Mesendoderm (in vitro differentiated cells): ENCODE results near the gene OSBPL6.

Experiments
- DNase-seq: peaks from one replicate; pipeline ENCODE4 v3.0.0; 2013
- H2AK5ac ChIP-seq: 2 replicates; pipeline ENCODE4 v1.6.1; 2013; ENCODE audit warnings: low read length, inconsistent platforms
- H2BK120ac ChIP-seq: 2 replicates; pipeline ENCODE4 v1.6.1; 2013; ENCODE audit warnings: low read depth, mild to moderate bottlenecking, low read length, moderate library complexity, mixed read lengths
- H2BK15ac ChIP-seq: replicated peaks from 2 replicates; pipeline ENCODE4 v1.6.1; 2013; ENCODE audit warnings: low read depth, mild to moderate bottlenecking, moderate library complexity
- H2BK5ac ChIP-seq: 2 replicates; pipeline ENCODE4 v1.6.1; 2013; ENCODE audit warnings: low read length, inconsistent platforms
- H3K18ac ChIP-seq: 2 replicates; pipeline ENCODE4 v1.6.1; 2013; ENCODE audit warnings: mild to moderate bottlenecking, low read length, mixed read lengths
- H3K23ac ChIP-seq: one replicate; pipeline ENCODE4 v1.6.1; 2013; ENCODE audit warnings: low read length
- H3K27ac ChIP-seq: 2 replicates; pipeline ENCODE4 v1.5.1; 2013; ENCODE audit warnings: low read depth, mild to moderate bottlenecking, inconsistent platforms, low read length, moderate library complexity
- H3K27me3 ChIP-seq: 2 replicates; pipeline ENCODE4 v1.6.1; 2013; ENCODE audit warnings: low read length, control low read depth, mild to moderate bottlenecking, inconsistent platforms; ENCODE audit not compliant: insufficient read depth, poor library complexity
- H3K36me3 ChIP-seq: 2 replicates; pipeline ENCODE4 v1.6.1; 2013; ENCODE audit warnings: low read length, inconsistent platforms; ENCODE audit not compliant: control insufficient read depth, insufficient read depth
- H3K4ac ChIP-seq: one replicate; pipeline ENCODE4 v1.6.1; 2013; ENCODE audit warnings: low read depth, mild to moderate bottlenecking, low read length, moderate library complexity
- H3K4me1 ChIP-seq: 2 replicates; pipeline ENCODE4 v1.6.1; 2013; ENCODE audit warnings: low read depth, low read length, inconsistent platforms; ENCODE audit not compliant: control insufficient read depth
- H3K4me2 ChIP-seq: 2 replicates; pipeline ENCODE4 v1.6.1; 2013; ENCODE audit warnings: low read length
- H3K4me3 ChIP-seq: 2 replicates; pipeline ENCODE4 v1.5.1; 2013; ENCODE audit warnings: mild to moderate bottlenecking, low read length
- H3K56ac ChIP-seq: one replicate; pipeline ENCODE4 v1.6.1; 2013; ENCODE audit warnings: low read length
- H3K79me1 ChIP-seq: 2 replicates; pipeline ENCODE4 v1.6.1; 2013; ENCODE audit warnings: low read length, inconsistent platforms
- H3K79me2 ChIP-seq: 2 replicates; pipeline ENCODE4 v1.6.1; 2013; ENCODE audit warnings: mild to moderate bottlenecking, low read length; ENCODE audit not compliant: control insufficient read depth, insufficient read depth
- H3K9ac ChIP-seq: 2 replicates; pipeline ENCODE4 v1.6.1; 2013; ENCODE audit warnings: low read length, inconsistent platforms
- H4K5ac ChIP-seq: one replicate; pipeline ENCODE4 v1.6.1; 2013; ENCODE audit warnings: low read length
- H4K8ac ChIP-seq: one replicate; pipeline ENCODE4 v1.6.1; 2013; ENCODE audit warnings: low read depth, mild to moderate bottlenecking, control low read depth, low read length, moderate library complexity
- WGBS: extraction: QIAGEN DNeasy Blood & Tissue Kit; methylation state at CpG from one replicate; pipeline ENCODE4 v1.1.7; 2013; ENCODE audit warnings: low lambda C conversion rate, missing lambda C conversion rate; ENCODE audit not compliant: insufficient coverage; ENCODE audit errors: extremely low coverage; 5-methylcytosine and 5-hydroxymethylcytosine counted together

OSBPL6 gene

DNA sequence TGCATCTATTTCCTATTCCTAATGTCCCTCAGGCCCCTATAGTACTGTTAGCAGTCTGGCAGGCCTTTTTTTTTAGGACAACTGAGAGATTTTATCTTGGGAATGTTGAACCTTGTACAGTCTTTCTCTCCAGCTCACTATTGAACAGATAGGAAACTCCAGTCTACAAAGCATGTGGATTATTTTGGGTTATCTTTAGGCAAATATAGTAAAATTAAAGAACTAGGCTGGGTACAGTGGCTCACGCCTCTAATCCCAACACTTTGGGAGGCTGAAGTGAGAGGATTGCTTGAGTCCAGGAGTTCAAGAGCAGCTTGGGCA lies 102.7 kb downstream of the OSBPL6 start:
- Histone ChIP-seq H2BK15ac (no peak overlapping the region), H3K79me1 (no peaks in the 10 kb centered on the region), H3K4ac (no peak overlapping the region), H3K4me1 (no peaks in the 10 kb centered on the region), H2BK5ac (no peak overlapping the region), H3K4me3 (no peak overlapping the region), H4K5ac (no peak overlapping the region), H3K27me3 (no peaks in the 10 kb centered on the region), H3K27ac (no peak overlapping the region), H2AK5ac (no peak overlapping the region), H3K79me2 (no peaks in the 10 kb centered on the region), H3K23ac (no peak overlapping the region), H3K36me3 (no peaks in the 10 kb centered on the region), H3K18ac (no peak overlapping the region), H3K56ac (no peak overlapping the region), H4K8ac (no peak overlapping the region), H3K4me2 (no peak overlapping the region), H3K9ac (no peak overlapping the region), H2BK120ac (no peak overlapping the region)
- no peak for DNase-seq
- no CpG with 5 or more reads among the region's 1 CpG for WGBS

DNA sequence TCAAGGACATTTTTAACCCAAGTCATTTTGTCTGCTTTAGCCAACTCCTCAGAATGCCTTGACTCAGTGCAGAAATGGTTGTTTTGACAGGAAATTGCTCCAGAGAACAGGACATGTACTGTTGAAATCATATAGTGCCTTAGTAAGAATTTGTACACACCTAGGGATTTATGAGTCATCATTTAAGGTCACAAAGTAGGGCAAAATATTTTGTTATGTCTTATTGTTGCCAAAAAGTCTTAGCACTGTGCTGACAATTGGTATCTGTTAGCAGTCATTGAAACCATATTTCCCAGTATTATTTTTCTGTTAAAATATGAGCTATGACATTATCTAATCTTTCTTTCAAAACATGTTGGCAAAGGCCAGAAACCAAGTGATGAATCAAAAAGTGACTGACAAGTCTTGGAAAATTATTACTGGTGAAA lies 104.5 kb downstream of the OSBPL6 start:
- H3K4me2 ChIP-seq = no peak overlapping the region

DNA sequence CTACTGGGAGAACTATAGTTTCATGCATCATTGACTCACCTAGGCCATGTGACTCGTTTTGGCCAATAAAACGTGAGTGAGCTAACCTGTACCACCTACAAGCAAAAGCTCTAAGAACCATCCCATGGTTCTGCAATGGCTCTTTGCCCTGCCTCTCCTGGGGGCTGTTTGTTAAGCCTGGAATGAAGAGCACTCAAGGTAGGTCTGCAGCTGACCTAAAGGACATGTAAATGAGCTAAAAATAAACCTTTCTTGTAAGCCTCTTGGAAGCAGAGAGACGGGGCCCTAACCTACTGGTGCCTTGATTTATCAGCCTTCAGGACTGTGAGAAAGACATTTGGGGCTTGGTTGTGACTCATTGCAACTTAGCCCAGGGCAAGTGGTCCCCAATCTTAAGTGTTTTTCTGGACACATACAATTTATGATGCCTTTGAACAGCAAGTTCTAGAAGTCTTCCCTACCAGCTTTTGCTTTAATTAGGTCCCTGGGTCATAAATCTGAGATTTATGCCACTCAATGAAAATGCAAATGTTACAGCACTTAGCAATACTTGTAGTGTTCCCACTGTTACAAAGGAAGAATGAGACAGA lies 107.4 kb downstream of the OSBPL6 start:
- H3K18ac ChIP-seq = no peak overlapping the region
- no peak overlapping the region for H2AK5ac ChIP-seq
- no peak overlapping the region for H3K27ac ChIP-seq
- no peak overlapping the region for H2BK120ac ChIP-seq
- H4K8ac ChIP-seq = no peak overlapping the region
- H3K4me2 ChIP-seq = no peak overlapping the region
- no peak overlapping the region for H3K23ac ChIP-seq
- H2BK15ac ChIP-seq = no peak overlapping the region
- no peaks in the 10 kb centered on the region for H3K27me3 ChIP-seq
- H3K36me3 ChIP-seq = no peaks in the 10 kb centered on the region
- no peak overlapping the region for H3K9ac ChIP-seq
- no peaks in the 10 kb centered on the region for H3K4me1 ChIP-seq
- WGBS = no CpG with 5 or more reads among the region's 3 CpGs
- H3K4ac ChIP-seq = no peak overlapping the region
- H4K5ac ChIP-seq = no peak overlapping the region
- H3K79me1 ChIP-seq = no peaks in the 10 kb centered on the region
- H3K4me3 ChIP-seq = no peak overlapping the region
- no peak overlapping the region for H2BK5ac ChIP-seq
- no peaks in the 10 kb centered on the region for H3K79me2 ChIP-seq
- no peak overlapping the region for H3K56ac ChIP-seq
- no peak for DNase-seq

More for the DNA sequence above, 104.5 kb downstream of the OSBPL6 start:
- H3K18ac ChIP-seq = no peak overlapping the region
- H3K79me2 ChIP-seq = no peaks in the 10 kb centered on the region
- no peaks in the 10 kb centered on the region for H3K36me3 ChIP-seq
- no peak for DNase-seq
- H4K8ac ChIP-seq = no peak overlapping the region
- H2AK5ac ChIP-seq = no peak overlapping the region
- H3K4ac ChIP-seq = no peak overlapping the region
- no peak overlapping the region for H3K56ac ChIP-seq
- no peak overlapping the region for H3K4me3 ChIP-seq
- no peak overlapping the region for H2BK15ac ChIP-seq
- H3K27ac ChIP-seq = no peak overlapping the region
- no peaks in the 10 kb centered on the region for H3K27me3 ChIP-seq
- no peak overlapping the region for H3K9ac ChIP-seq
- H2BK120ac ChIP-seq = no peak overlapping the region
- H2BK5ac ChIP-seq = no peak overlapping the region
- H3K79me1 ChIP-seq = no peaks in the 10 kb centered on the region
- H4K5ac ChIP-seq = no peak overlapping the region
- H3K4me1 ChIP-seq = no peaks in the 10 kb centered on the region
- no peak overlapping the region for H3K23ac ChIP-seq

- Histone ChIP-seq H3K9ac (no peak overlapping the region), H3K56ac (no peak overlapping the region), H3K4me3 (no peak overlapping the region), H3K23ac (no peak overlapping the region), H3K18ac (no peak overlapping the region), H4K5ac (no peak overlapping the region), H4K8ac (no peak overlapping the region), H2BK120ac (no peak overlapping the region), H2BK15ac (no peak overlapping the region), H3K79me1 (no peaks in the 10 kb centered on the region), H3K4me2 (no peak overlapping the region), H3K4ac (no peak overlapping the region), H3K27ac (no peak overlapping the region), H2AK5ac (no peak overlapping the region), H3K36me3 (no peaks in the 10 kb centered on the region), H3K79me2 (no peaks in the 10 kb centered on the region), H2BK5ac (no peak overlapping the region), H3K4me1 (no peaks in the 10 kb centered on the region), H3K27me3 (no peaks in the 10 kb centered on the region)
- no peak for DNase-seq
- no CpG with 5 or more reads among the region's 3 CpGs for WGBS
These were observed 110.0 kb downstream of the OSBPL6 start for GRCh38 chr2:178304333-178304732.

- WGBS = no CpG with 5 or more reads among the region's 8 CpGs
- Histone ChIP-seq H3K27me3 (no peaks in the 10 kb centered on the region), H4K8ac (no peak overlapping the region), H3K9ac (no peak overlapping the region), H3K4me3 (no peak overlapping the region), H3K4me2 (no peak overlapping the region), H3K79me1 (no peaks in the 10 kb centered on the region), H4K5ac (no peak overlapping the region), H2AK5ac (no peak overlapping the region), H3K4me1 (no peaks in the 10 kb centered on the region), H3K18ac (no peak overlapping the region), H3K36me3 (no peaks in the 10 kb centered on the region), H3K79me2 (no peaks in the 10 kb centered on the region), H3K56ac (no peak overlapping the region), H3K27ac (no peak overlapping the region), H3K23ac (no peak overlapping the region), H2BK5ac (no peak overlapping the region), H2BK15ac (no peak overlapping the region), H2BK120ac (no peak overlapping the region), H3K4ac (no peak overlapping the region)
- DNase-seq = peak; percentile 79
These were observed 112.2 kb downstream of the OSBPL6 start for GRCh38 chr2:178306352-178307073.

DNA sequence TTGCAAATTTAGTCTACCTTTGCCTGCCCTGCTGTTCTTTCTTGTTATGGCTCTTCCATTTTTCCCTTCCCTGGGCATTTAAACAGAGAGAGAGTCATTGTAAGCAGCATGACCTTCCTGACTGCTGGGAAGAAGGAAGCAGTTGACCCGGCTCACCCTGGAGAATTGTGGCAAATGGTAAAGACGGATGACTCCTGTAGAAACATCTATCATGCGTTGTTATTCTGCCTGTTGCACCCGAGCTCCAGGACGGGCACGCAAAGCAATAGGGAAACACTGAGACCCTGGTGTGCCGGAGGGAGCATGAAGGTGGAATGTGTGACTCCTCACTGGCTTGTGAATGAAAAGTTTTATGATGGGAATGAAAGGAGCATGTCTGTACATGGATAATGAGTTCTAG lies 113.3 kb downstream of the OSBPL6 start:
- no peak overlapping the region for H3K4me2 ChIP-seq
- no peak overlapping the region for H3K9ac ChIP-seq
- H3K36me3 ChIP-seq = no peaks in the 10 kb centered on the region
- no peak overlapping the region for H2BK15ac ChIP-seq
- H3K4ac ChIP-seq = no peak overlapping the region
- no peak for DNase-seq
- H3K27me3 ChIP-seq = no peaks in the 10 kb centered on the region
- no peak overlapping the region for H2AK5ac ChIP-seq
- H3K23ac ChIP-seq = no peak overlapping the region
- no peaks in the 10 kb centered on the region for H3K79me1 ChIP-seq
- H3K18ac ChIP-seq = no peak overlapping the region
- H3K27ac ChIP-seq = no peak overlapping the region
- H2BK5ac ChIP-seq = no peak overlapping the region
- H4K5ac ChIP-seq = no peak overlapping the region
- no peaks in the 10 kb centered on the region for H3K79me2 ChIP-seq
- H3K4me1 ChIP-seq = no peaks in the 10 kb centered on the region
- WGBS = no CpG with 5 or more reads among the region's 7 CpGs
- H2BK120ac ChIP-seq = no peak overlapping the region
- no peak overlapping the region for H4K8ac ChIP-seq
- H3K56ac ChIP-seq = no peak overlapping the region
- H3K4me3 ChIP-seq = no peak overlapping the region
